HCT116 (cell line): ENCODE data around the gene PFKM. TPM values are rescaled to one million over a fixed set of nuclear protein-coding genes. Genes with fewer than 3 reads are reported as not detected.

ENCODE experiments used
- ATAC-seq: fragments of 200-7000 bp; cut with Tn5 transposase; 2 replicates; pipeline ENCODE4 v1.9.1; 2020; ENCODE audit warnings: mild to moderate bottlenecking, moderate library complexity
- BruUV-seq: library from RNA; stranded (reverse); fragments of 400-500 nt; replicated peaks from 2 replicates; lab custom pipeline; 2021; lab: Mats Ljungman, UMichigan
- CTCF ChIA-PET: fragments of 300-600 bp; sonication (Branson Sonifier 250); formaldehyde crosslinking; loops from one replicate; lab custom pipeline; 2021; ENCODE audit warnings: antibody characterized with exemption; lab: Charles Lee
- POLR2A ChIA-PET: fragments of 300-600, 350-600 bp; sonication (Branson Sonifier 250); formaldehyde crosslinking; loops from one replicate; lab custom pipeline; 2021; ENCODE audit warnings: antibody characterized with exemption; lab: Charles Lee
- RAD21 ChIA-PET, 2 experiments: fragments of 300-600 bp; sonication (Branson Sonifier 250); formaldehyde crosslinking; loops; one replicate each; lab custom pipeline; 2023; ENCODE audit warnings: low total read pairs in 2 of 2; ENCODE audit not compliant: uncharacterized antibody in 2 of 2, unreplicated experiment in 2 of 2, low non-redundant PET in 1 of 2; lab: Charles Lee
- DNase-seq: peaks from one replicate; pipeline ENCODE4 v3.0.0-alpha.2; 2010; ENCODE audit warnings: low read depth, low spot score
- H2AFZ ChIP-seq: fragments of 200-600 bp; shearing (Covaris generic), sonication (generic); 2 replicates; pipeline ENCODE4 v1.6.1; 2017; ENCODE audit warnings: low read depth, mixed run types, mixed read lengths, antibody characterized with exemption, low read length; ENCODE audit not compliant: poor library complexity, severe bottlenecking
- H3K27ac ChIP-seq: 2 replicates; pipeline ENCODE4 v1.5.1; 2012; ENCODE audit warnings: low read depth, low read length
- H3K27me3 ChIP-seq: fragments of 200-600 bp; sonication (generic); 2 replicates; pipeline ENCODE4 v1.6.1; 2016; ENCODE audit warnings: mixed run types, low read length, mixed read lengths; ENCODE audit not compliant: insufficient read depth
- H3K36me3 ChIP-seq, 2 experiments: fragments of 200-500 bp in 1 of 2; fragments of 200-600 bp in 1 of 2; sonication (Bioruptor generic) in 1 of 2; sonication (generic) in 1 of 2; 2 replicates each; pipeline versions ENCODE4 v1.5.1 to v1.6.1; 2014 to 2016; ENCODE audit warnings: low read length in 2 of 2, inconsistent platforms in 1 of 2, mixed read lengths in 1 of 2, mixed run types in 1 of 2; ENCODE audit not compliant: insufficient read depth in 2 of 2, control insufficient read depth in 1 of 2
- H3K4me1 ChIP-seq, 2 experiments: fragments of 200-600 bp in 1 of 2; sonication (generic) in 1 of 2; 2 replicates each; pipeline versions ENCODE4 v1.5.1 to v1.6.1; 2012 to 2017; ENCODE audit warnings: low read length in 2 of 2, inconsistent platforms in 1 of 2, mild to moderate bottlenecking in 1 of 2, mixed read lengths in 1 of 2, mixed run types in 1 of 2, moderate library complexity in 1 of 2; ENCODE audit not compliant: insufficient read depth in 2 of 2, control insufficient read depth in 1 of 2
- H3K4me2 ChIP-seq: fragments of 200-600 bp; sonication (generic); 2 replicates; pipeline ENCODE4 v1.6.1; 2017; ENCODE audit warnings: mixed run types, low read length, mixed read lengths
- H3K4me3 ChIP-seq, 2 experiments: fragments of 200-600 bp in 1 of 2; sonication (generic) in 1 of 2; replicated peaks in 1 of 2; 2 replicates each; pipeline ENCODE4 v1.5.1; 2011 to 2016; ENCODE audit warnings: low read length in 2 of 2, control low read depth in 1 of 2, low read depth in 1 of 2, mild to moderate bottlenecking in 1 of 2, mixed read lengths in 1 of 2, mixed run types in 1 of 2
- H3K79me2 ChIP-seq: fragments of 200-600 bp; sonication (generic); 2 replicates; pipeline ENCODE4 v1.6.1; 2017; ENCODE audit warnings: mild to moderate bottlenecking, mixed run types, low read length, moderate library complexity, mixed read lengths; ENCODE audit not compliant: insufficient read depth
- H3K9ac ChIP-seq: fragments of 200-600 bp; sonication (generic); 2 replicates; pipeline ENCODE4 v1.6.1; 2016; ENCODE audit warnings: low read length, mixed read lengths
- H3K9me2 ChIP-seq: fragments of 200-600 bp; sonication (generic), shearing (Covaris generic); 2 replicates; pipeline ENCODE4 v1.6.1; 2017; ENCODE audit warnings: mixed run types, mild to moderate bottlenecking, moderate library complexity; ENCODE audit not compliant: insufficient read depth
- H3K9me3 ChIP-seq, 2 experiments: fragments of 200-500 bp in 1 of 2; fragments of 200-600 bp in 1 of 2; sonication (Bioruptor generic) in 1 of 2; sonication (generic) in 1 of 2; 2 replicates each; pipeline ENCODE4 v1.6.1; 2014 to 2017; ENCODE audit warnings: low read length in 2 of 2, mixed read lengths in 2 of 2, inconsistent platforms in 1 of 2, low read depth in 1 of 2, mild to moderate bottlenecking in 1 of 2, mixed run types in 1 of 2, moderate library complexity in 1 of 2; ENCODE audit not compliant: control insufficient read depth in 1 of 2, insufficient read depth in 1 of 2
- H4K20me1 ChIP-seq: fragments of 200-600 bp; sonication (generic), shearing (Covaris generic); 2 replicates; pipeline ENCODE4 v1.6.1; 2017; ENCODE audit warnings: mixed run types, mild to moderate bottlenecking, moderate library complexity; ENCODE audit not compliant: insufficient read depth
- CBX3 ChIP-seq: IDR thresholded peaks from 2 replicates; pipeline ENCODE4 v1.6.1; 2012; ENCODE audit warnings: low read depth
- EGR1 ChIP-seq: IDR thresholded peaks from 2 replicates; pipeline ENCODE4 v1.6.1; 2012; ENCODE audit warnings: low read depth
- EZH2phosphoT487 ChIP-seq: fragments of 200-600 bp; IDR thresholded peaks from 2 replicates; pipeline ENCODE4 v1.6.1; 2018; ENCODE audit warnings: antibody characterized with exemption, borderline replicate concordance
- POLR2AphosphoS5 ChIP-seq: IDR thresholded peaks from 2 replicates; pipeline ENCODE4 v1.6.1; 2011; ENCODE audit warnings: mild to moderate bottlenecking, low read depth, low read length, moderate library complexity
- RAD21 ChIP-seq: IDR thresholded peaks from 2 replicates; pipeline ENCODE4 v1.6.1; 2012; ENCODE audit warnings: low read depth, mild to moderate bottlenecking
- REST ChIP-seq: IDR thresholded peaks from 2 replicates; pipeline ENCODE4 v1.6.1; 2012; ENCODE audit warnings: low read depth
- TCF7L2 ChIP-seq: IDR thresholded peaks from 2 replicates; pipeline ENCODE4 v1.7.0; 2011; ENCODE audit warnings: borderline replicate concordance, inconsistent platforms; ENCODE audit not compliant: insufficient read depth, insufficient read length; ENCODE audit errors: extremely low read depth
- ZNF274 ChIP-seq: fragments of 200-500 bp; sonication (Bioruptor generic); IDR thresholded peaks from 2 replicates; pipeline ENCODE4 v1.6.1; 2014; ENCODE audit warnings: mild to moderate bottlenecking, low read depth, low read length, inconsistent platforms
- intact Hi-C: fragments of 100-400 bp; cut with micrococcal nuclease; formaldehyde crosslinking; loops from 2 replicates; pipeline ENCODE4 v1.10.0; 2022
- total RNA-seq: library from RNA; stranded (reverse); gene quantifications from one replicate; pipeline ENCODE4 v1.2.1, GENCODE V29; 2021; ENCODE audit not compliant: unreplicated experiment

PFKM gene
- total RNA-seq, 1 experiment from 2014 or later = 144 TPM

- H3K4me2 ChIP-seq = no peak overlapping the region
- TF ChIP-seq ZNF274 (no peak), CBX3 (no peak), POLR2AphosphoS5 (no peak), TCF7L2 (no peak), REST (no peak), EGR1 (no peak), EZH2phosphoT487 (no peak), RAD21 (no peak)
- ATAC-seq (no peak), DNase-seq (no peak)
- intact Hi-C loops = no loop called here
- ChIA-PET RAD21 (no interaction called here), CTCF (no interaction called here), POLR2A (no interaction called here)
- H3K4me1 ChIP-seq = peaks cover 4 to 25% of the 10 kb centered on the region in 2 experiments; a peak in 2 of 4 replicates
- H3K27me3 ChIP-seq = 0 out of 2 replicates have a peak, but pooled peaks cover 2% of the 10 kb centered on the region
- H3K4me3 ChIP-seq = no peak overlapping the region
- no peak overlapping the region for H3K27ac ChIP-seq
- H2AFZ ChIP-seq = no peak overlapping the region
- no TSS peak for BruUV-seq
- H3K36me3 ChIP-seq = no peaks in the 10 kb centered on the region
- no peaks in the 10 kb centered on the region for H3K9me2 ChIP-seq
- H3K9ac ChIP-seq = no peak overlapping the region
- no peaks in the 10 kb centered on the region for H4K20me1 ChIP-seq
- H3K9me3 ChIP-seq = no peaks in the 10 kb centered on the region
- no peaks in the 10 kb centered on the region for H3K79me2 ChIP-seq
Measured at GRCh38 chr12:48184549-48184922, 65.4 kb downstream of the PFKM start.
